Measurements from ENCODE around the gene HIVEP3.

Gene HIVEP3

DNA sequence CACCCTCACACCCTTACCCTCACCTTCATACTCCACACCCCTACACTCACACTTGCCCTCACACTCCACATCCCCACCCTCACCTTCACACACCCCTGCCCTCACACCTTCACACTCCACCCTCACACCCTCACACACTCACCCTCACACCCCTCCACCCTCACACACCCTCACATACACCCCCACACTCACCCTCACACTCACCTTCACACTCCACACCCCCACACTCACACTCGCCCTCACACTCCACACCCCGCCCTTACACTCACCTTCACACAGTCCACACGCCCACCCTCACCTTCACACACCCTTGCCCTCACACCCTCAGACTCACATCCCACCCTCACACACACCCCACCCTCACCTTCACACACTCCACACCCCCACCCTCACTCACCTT lies 390.6 kb downstream of the HIVEP3 start:
- ATAC-seq (ENCODE audit: insufficient read depth, low read depth) (no peak), DNase-seq (no peak)
- H3K4me1 ChIP-seq (ENCODE audit: insufficient read depth, low read length), result no peaks in the 10 kb centered on the region
- H3K9ac ChIP-seq (ENCODE audit: low read depth, low read length), result no peak overlapping the region
- no peak for TF ChIP-seq EZH2 (IDR thresholded peaks at IDR 0.05; ENCODE audit: borderline replicate concordance, low read depth, low read length, severe bottlenecking)
- TF ChIP-seq, protein P1, sequence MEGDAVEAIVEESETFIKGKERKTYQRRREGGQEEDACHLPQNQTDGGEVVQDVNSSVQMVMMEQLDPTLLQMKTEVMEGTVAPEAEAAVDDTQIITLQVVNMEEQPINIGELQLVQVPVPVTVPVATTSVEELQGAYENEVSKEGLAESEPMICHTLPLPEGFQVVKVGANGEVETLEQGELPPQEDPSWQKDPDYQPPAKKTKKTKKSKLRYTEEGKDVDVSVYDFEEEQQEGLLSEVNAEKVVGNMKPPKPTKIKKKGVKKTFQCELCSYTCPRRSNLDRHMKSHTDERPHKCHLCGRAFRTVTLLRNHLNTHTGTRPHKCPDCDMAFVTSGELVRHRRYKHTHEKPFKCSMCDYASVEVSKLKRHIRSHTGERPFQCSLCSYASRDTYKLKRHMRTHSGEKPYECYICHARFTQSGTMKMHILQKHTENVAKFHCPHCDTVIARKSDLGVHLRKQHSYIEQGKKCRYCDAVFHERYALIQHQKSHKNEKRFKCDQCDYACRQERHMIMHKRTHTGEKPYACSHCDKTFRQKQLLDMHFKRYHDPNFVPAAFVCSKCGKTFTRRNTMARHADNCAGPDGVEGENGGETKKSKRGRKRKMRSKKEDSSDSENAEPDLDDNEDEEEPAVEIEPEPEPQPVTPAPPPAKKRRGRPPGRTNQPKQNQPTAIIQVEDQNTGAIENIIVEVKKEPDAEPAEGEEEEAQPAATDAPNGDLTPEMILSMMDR (IDR thresholded peaks at IDR 0.05; ENCODE audit: borderline replicate concordance, extremely low read depth, low read length, poor library complexity, severe bottlenecking), result no peak
- H3K9me3 ChIP-seq (ENCODE audit: insufficient read depth, low read length, severe bottlenecking), result no peaks in the 10 kb centered on the region
- no peak overlapping the region for H2AFZ ChIP-seq (ENCODE audit: low read depth, low read length)
- peaks cover 54% of the 10 kb centered on the region for H3K79me2 ChIP-seq (ENCODE audit: insufficient read depth, low read length)
- H3K27ac ChIP-seq (ENCODE audit: low read length), result no peak overlapping the region
- H3K27me3 ChIP-seq (ENCODE audit: insufficient read depth, low read length, poor library complexity), result no peaks in the 10 kb centered on the region
- H4K20me1 ChIP-seq (ENCODE audit: insufficient read depth, low read length), result peaks cover 86% of the 10 kb centered on the region
- no peak overlapping the region for H3K4me2 ChIP-seq (ENCODE audit: insufficient read depth, low read length)
- no peak overlapping the region for H3K4me3 ChIP-seq (ENCODE audit: low read depth in 1 of 2, low read length in 2 of 2)
- peaks cover 68% of the 10 kb centered on the region for H3K36me3 ChIP-seq (ENCODE audit: insufficient read depth, low read length)

DNA sequence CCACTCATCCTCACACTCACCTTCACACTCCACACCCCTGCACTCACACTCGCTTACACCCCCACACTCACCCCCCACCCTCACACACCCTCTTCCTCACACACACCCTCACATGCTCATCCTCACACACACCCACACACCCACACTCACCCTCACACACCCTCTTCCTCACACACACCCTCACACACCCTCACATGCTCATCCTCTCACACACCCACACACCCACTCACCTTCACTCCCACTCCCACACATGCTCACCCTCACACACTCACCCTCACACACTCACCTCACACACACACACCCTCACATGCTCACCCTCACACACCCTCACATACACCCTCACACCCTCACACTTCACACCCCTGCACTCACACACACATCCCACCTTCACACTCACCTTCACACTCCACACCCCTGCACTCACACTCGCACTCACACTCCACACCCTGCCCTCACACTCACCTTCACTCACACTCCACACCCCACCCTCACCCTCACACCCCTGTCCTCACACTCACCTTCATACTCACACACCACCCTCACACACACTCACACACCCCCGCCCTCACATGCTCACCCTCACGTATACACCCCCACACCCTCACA lies 391.7 kb downstream of the HIVEP3 start:
- Histone ChIP-seq H3K9me3 (ENCODE audit: insufficient read depth, low read length, severe bottlenecking) (no peaks in the 10 kb centered on the region), H4K20me1 (ENCODE audit: insufficient read depth, low read length) (peaks cover 87% of the 10 kb centered on the region), H3K27ac (ENCODE audit: low read length) (no peak overlapping the region), H3K36me3 (ENCODE audit: insufficient read depth, low read length) (peaks cover 76% of the 10 kb centered on the region), H3K4me2 (ENCODE audit: insufficient read depth, low read length) (no peak overlapping the region), H2AFZ (ENCODE audit: low read depth, low read length) (no peak overlapping the region), H3K27me3 (ENCODE audit: insufficient read depth, low read length, poor library complexity) (no peaks in the 10 kb centered on the region), H3K79me2 (ENCODE audit: insufficient read depth, low read length) (peaks cover 50% of the 10 kb centered on the region), H3K9ac (ENCODE audit: low read depth, low read length) (no peak overlapping the region), H3K4me3 (ENCODE audit: low read depth in 1 of 2, low read length in 2 of 2) (no peak overlapping the region), H3K4me1 (ENCODE audit: insufficient read depth, low read length) (no peaks in the 10 kb centered on the region)
- ATAC-seq (ENCODE audit: insufficient read depth, low read depth), result no peak
- TF ChIP-seq EZH2 (IDR thresholded peaks at IDR 0.05; ENCODE audit: borderline replicate concordance, low read depth, low read length, severe bottlenecking), result no peak
- TF ChIP-seq, protein P1 (IDR thresholded peaks at IDR 0.05; ENCODE audit: borderline replicate concordance, extremely low read depth, low read length, poor library complexity, severe bottlenecking), result no peak
- DNase-seq, result no peak

DNA sequence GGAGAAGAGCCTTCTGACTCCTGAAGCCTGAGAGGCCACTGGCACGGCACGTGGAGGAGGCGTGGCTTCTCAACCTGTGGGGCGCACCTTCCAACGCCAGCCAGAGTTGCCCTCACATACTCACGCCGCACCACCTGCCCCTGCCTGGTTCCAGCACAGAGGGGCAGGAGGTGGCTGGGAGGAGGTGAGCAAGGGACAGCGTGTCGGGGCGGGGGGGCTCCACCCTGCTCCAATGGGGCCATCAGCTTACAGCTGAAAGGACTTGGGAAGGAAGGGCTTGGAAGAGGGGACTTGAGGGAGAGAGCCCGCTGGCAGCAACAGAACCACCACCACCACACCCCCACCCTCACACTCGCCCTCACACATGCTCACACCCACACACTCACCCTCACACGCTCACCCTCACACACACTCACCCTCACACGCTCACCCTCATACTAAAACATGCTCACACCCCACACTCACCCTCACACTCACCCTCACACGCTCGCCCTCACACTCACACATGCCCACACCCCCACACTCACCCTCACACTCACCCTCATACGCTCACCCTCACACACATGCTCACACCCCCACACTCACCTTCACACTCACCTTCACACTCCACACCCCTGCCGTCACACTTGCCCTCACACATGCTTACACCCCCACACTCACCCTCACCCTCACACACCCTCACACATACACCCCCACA lies 392.7 kb downstream of the HIVEP3 start:
- Histone ChIP-seq H3K9ac (ENCODE audit: low read depth, low read length) (no peak overlapping the region), H2AFZ (ENCODE audit: low read depth, low read length) (no peak overlapping the region), H3K27me3 (ENCODE audit: insufficient read depth, low read length, poor library complexity) (no peaks in the 10 kb centered on the region), H3K9me3 (ENCODE audit: insufficient read depth, low read length, severe bottlenecking) (no peaks in the 10 kb centered on the region), H3K27ac (ENCODE audit: low read length) (no peak overlapping the region), H3K79me2 (ENCODE audit: insufficient read depth, low read length) (peaks cover 46% of the 10 kb centered on the region), H3K4me2 (ENCODE audit: insufficient read depth, low read length) (no peak overlapping the region), H4K20me1 (ENCODE audit: insufficient read depth, low read length) (peaks cover 92% of the 10 kb centered on the region), H3K4me3 (ENCODE audit: low read depth in 1 of 2, low read length in 2 of 2) (no peak overlapping the region), H3K4me1 (ENCODE audit: insufficient read depth, low read length) (no peaks in the 10 kb centered on the region), H3K36me3 (ENCODE audit: insufficient read depth, low read length) (peaks cover 84% of the 10 kb centered on the region)
- ATAC-seq (ENCODE audit: insufficient read depth, low read depth), result no peak
- TF ChIP-seq, protein P1 (IDR thresholded peaks at IDR 0.05; ENCODE audit: borderline replicate concordance, extremely low read depth, low read length, poor library complexity, severe bottlenecking), result no peak
- no peak for TF ChIP-seq EZH2 (IDR thresholded peaks at IDR 0.05; ENCODE audit: borderline replicate concordance, low read depth, low read length, severe bottlenecking)
- no peak for DNase-seq

Data from DND-41 (cell line).